Measurements from ENCODE around the gene PARD3B. TPM values are rescaled to one million over a fixed set of nuclear protein-coding genes. Genes with fewer than 3 reads are reported as not detected.

The PARD3B gene
- total RNA-seq, 1 experiment from 2014 or later = 2.0 TPM

DNA sequence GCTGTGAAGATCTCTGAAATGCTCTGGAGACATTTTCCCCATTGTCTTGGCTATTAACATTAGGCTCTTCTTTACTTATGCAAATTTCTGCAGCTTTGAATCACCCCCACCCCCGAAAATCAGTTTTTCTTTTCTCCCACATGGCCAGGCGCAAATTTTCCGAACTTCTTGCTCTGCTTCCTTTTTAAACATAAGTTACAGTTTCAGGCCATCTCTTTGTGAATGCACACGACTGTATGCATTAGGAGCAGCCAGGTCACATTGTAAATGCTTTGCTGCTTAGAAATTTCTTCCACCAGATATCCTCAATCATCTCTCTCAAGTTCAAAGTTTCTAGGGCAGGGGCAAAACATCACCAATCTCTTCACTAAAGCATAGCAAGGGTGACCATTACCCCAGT lies 106.8 kb downstream of the PARD3B start:
- Histone ChIP-seq H3K4me2 (ENCODE audit: low read length) (no peak overlapping the region), H3K9me3 (ENCODE audit: control insufficient read depth in 1 of 2, insufficient read depth in 1 of 2, low read depth in 1 of 2, low read length in 2 of 2) (no peaks in the 10 kb centered on the region), H4K20me1 (ENCODE audit: insufficient read depth) (no peaks in the 10 kb centered on the region), H3K79me2 (ENCODE audit: insufficient read depth, low read length) (no peaks in the 10 kb centered on the region), H3K4me3 (replicated peaks in 1 of 2; ENCODE audit: low read depth in 1 of 2, low read length in 2 of 2) (no peak overlapping the region), H3K4me1 (ENCODE audit: control insufficient read depth in 1 of 2, insufficient read depth in 2 of 2, low read length in 2 of 2) (no peaks in the 10 kb centered on the region), H3K36me3 (ENCODE audit: control insufficient read depth in 1 of 2, insufficient read depth in 2 of 2, low read length in 2 of 2) (no peaks in the 10 kb centered on the region), H3K27me3 (ENCODE audit: insufficient read depth, low read length) (no peaks in the 10 kb centered on the region), H3K9ac (ENCODE audit: low read length) (no peak overlapping the region), H3K27ac (ENCODE audit: low read depth, low read length) (no peak overlapping the region), H2AFZ (ENCODE audit: low read depth, low read length, poor library complexity, severe bottlenecking) (no peak overlapping the region), H3K9me2 (ENCODE audit: insufficient read depth) (no peaks in the 10 kb centered on the region)
- ATAC-seq (no peak), DNase-seq (ENCODE audit: low read depth, low spot score) (no peak)
- ChIA-PET POLR2A (no interaction called here), CTCF (no interaction called here), RAD21 (ENCODE audit: low non-redundant PET in 1 of 2, low total read pairs in 2 of 2, uncharacterized antibody in 2 of 2, unreplicated experiment in 2 of 2) (no interaction called here)
- BruUV-seq (replicated peaks) = no TSS peak
- TF ChIP-seq EZH2 (IDR thresholded peaks at IDR 0.05) (no peak), ZNF274 (IDR thresholded peaks at IDR 0.05; ENCODE audit: low read depth, low read length) (no peak), ELF1 (IDR thresholded peaks at IDR 0.05; ENCODE audit: borderline replicate concordance, low read depth) (no peak), YY1 (IDR thresholded peaks at IDR 0.05; ENCODE audit: extremely low read depth, insufficient replicate concordance, low read depth, low read length) (no peak), POLR2A (IDR thresholded peaks at IDR 0.05; ENCODE audit: borderline replicate concordance, extremely low read depth, insufficient read depth, insufficient read length) (no peak), EGR1 (IDR thresholded peaks at IDR 0.05; ENCODE audit: low read depth) (no peak)
- TF ChIP-seq, protein P1, sequence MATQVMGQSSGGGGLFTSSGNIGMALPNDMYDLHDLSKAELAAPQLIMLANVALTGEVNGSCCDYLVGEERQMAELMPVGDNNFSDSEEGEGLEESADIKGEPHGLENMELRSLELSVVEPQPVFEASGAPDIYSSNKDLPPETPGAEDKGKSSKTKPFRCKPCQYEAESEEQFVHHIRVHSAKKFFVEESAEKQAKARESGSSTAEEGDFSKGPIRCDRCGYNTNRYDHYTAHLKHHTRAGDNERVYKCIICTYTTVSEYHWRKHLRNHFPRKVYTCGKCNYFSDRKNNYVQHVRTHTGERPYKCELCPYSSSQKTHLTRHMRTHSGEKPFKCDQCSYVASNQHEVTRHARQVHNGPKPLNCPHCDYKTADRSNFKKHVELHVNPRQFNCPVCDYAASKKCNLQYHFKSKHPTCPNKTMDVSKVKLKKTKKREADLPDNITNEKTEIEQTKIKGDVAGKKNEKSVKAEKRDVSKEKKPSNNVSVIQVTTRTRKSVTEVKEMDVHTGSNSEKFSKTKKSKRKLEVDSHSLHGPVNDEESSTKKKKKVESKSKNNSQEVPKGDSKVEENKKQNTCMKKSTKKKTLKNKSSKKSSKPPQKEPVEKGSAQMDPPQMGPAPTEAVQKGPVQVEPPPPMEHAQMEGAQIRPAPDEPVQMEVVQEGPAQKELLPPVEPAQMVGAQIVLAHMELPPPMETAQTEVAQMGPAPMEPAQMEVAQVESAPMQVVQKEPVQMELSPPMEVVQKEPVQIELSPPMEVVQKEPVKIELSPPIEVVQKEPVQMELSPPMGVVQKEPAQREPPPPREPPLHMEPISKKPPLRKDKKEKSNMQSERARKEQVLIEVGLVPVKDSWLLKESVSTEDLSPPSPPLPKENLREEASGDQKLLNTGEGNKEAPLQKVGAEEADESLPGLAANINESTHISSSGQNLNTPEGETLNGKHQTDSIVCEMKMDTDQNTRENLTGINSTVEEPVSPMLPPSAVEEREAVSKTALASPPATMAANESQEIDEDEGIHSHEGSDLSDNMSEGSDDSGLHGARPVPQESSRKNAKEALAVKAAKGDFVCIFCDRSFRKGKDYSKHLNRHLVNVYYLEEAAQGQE (IDR thresholded peaks at IDR 0.05; ENCODE audit: low read depth) = no peak
- TF ChIP-seq, protein P2, sequence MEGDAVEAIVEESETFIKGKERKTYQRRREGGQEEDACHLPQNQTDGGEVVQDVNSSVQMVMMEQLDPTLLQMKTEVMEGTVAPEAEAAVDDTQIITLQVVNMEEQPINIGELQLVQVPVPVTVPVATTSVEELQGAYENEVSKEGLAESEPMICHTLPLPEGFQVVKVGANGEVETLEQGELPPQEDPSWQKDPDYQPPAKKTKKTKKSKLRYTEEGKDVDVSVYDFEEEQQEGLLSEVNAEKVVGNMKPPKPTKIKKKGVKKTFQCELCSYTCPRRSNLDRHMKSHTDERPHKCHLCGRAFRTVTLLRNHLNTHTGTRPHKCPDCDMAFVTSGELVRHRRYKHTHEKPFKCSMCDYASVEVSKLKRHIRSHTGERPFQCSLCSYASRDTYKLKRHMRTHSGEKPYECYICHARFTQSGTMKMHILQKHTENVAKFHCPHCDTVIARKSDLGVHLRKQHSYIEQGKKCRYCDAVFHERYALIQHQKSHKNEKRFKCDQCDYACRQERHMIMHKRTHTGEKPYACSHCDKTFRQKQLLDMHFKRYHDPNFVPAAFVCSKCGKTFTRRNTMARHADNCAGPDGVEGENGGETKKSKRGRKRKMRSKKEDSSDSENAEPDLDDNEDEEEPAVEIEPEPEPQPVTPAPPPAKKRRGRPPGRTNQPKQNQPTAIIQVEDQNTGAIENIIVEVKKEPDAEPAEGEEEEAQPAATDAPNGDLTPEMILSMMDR (IDR thresholded peaks at IDR 0.05 in 2 of 3, conservative IDR thresholded peaks at IDR 0.05 in 1 of 3; ENCODE audit: borderline replicate concordance in 1 of 3, insufficient read depth in 1 of 3, low read depth in 2 of 3, low read length in 2 of 3) = no peak
- intact Hi-C loops (cut with micrococcal nuclease) = no loop called here
